Right cardiac atrium (tissue), 5 donors: ENCODE measurements around the gene KRTAP12-3. TPM values are rescaled to one million over a fixed set of nuclear protein-coding genes. Genes with fewer than 3 reads are reported as not detected.
"Not testable (repeated sequence)": the region's sequence is repeated elsewhere in the genome, so short reads cannot be mapped to it uniquely, and the experiment has no call there.

Source experiments
- ATAC-seq, 2 donors: fragments of 200-7000 bp; cut with Tn5 transposase; one replicate each; pipeline versions ENCODE4 v1.8.0 to v1.9.1; 2020; ENCODE audit warnings: moderate library complexity in 2 of 2, mild to moderate bottlenecking in 1 of 2
- DNase-seq, 3 donors: peaks; one replicate each; pipeline ENCODE4 v3.0.0-alpha.2; 2020
- H3K27ac ChIP-seq: one replicate; pipeline ENCODE4 v1.5.1; 2013; ENCODE audit warnings: mild to moderate bottlenecking, low read length, control low read depth, moderate library complexity
- H3K27me3 ChIP-seq: one replicate; pipeline ENCODE4 v1.6.1; 2013; ENCODE audit not compliant: control insufficient read depth, insufficient read depth
- H3K4me1 ChIP-seq: one replicate; pipeline ENCODE4 v1.6.1; 2013; ENCODE audit warnings: low read length; ENCODE audit not compliant: control insufficient read depth, insufficient read depth
- H3K4me3 ChIP-seq: one replicate; pipeline ENCODE4 v1.5.1; 2013; ENCODE audit warnings: low read length, control low read depth
- H3K9me3 ChIP-seq: one replicate; pipeline ENCODE4 v1.6.1; 2013; ENCODE audit warnings: low read length; ENCODE audit not compliant: control insufficient read depth
- WGBS: extraction: QIAGEN DNeasy Blood & Tissue Kit; methylation state at CpG from one replicate; pipeline ENCODE4 v1.1.7; 2013; 5-methylcytosine and 5-hydroxymethylcytosine counted together
- intact Hi-C, 4 donors: fragments of 100-400 bp; cut with DNase I; formaldehyde crosslinking; loops; one replicate each; pipeline versions ENCODE4 v1.11.0 to v1.14.0; 2022 to 2023
- polyA plus RNA-seq: library from polyadenylated mRNA; stranded (reverse); fragments of 200-250 nt; gene quantifications from one replicate; pipeline ENCODE4 v1.2.3, GENCODE V29; 2013
- total RNA-seq, 4 donors: library from RNA; stranded (reverse); fragmentation: NEBNext Ultra II Directional; extraction: Animal tissue kit (Norgen Biotek cat#: 25700); gene quantifications; one replicate each; pipeline ENCODE4 v1.2.1, GENCODE V29; 2021
- donor health status: healthy with polysubstance abuse.
- donor health status: DM: no; HTN: yes; CAD: no.
- donor health status: DM: no; HTN: no; CAD: no.
- donor health status: DM: no; HTN: yes; CAD: no; lungs with severe emphysema.
- donor health status: DM: yes; HTN: yes; CAD: no.

Gene KRTAP12-3
- total and polyA plus RNA-seq, 5 donors, result not detected

- H3K27ac ChIP-seq, result no peak overlapping the region
- WGBS, result 61% methylated on average over 14 of the region's 14 CpGs
These were observed 13.9 kb upstream of the KRTAP12-3 start for GRCh38 chr21:44643741-44644310.

GRCh38 chr21:44644878-44645277 lies 12.9 kb upstream of the KRTAP12-3 start:
- no peak overlapping the region for H3K4me3 ChIP-seq
- no peaks in the 10 kb centered on the region for H3K4me1 ChIP-seq
- no peak overlapping the region for H3K27ac ChIP-seq
- intact Hi-C loops, result no loop called here
- 46% methylated on average over 2 of the region's 2 CpGs for WGBS
- ATAC-seq (no peak), DNase-seq (no peak)
- no peaks in the 10 kb centered on the region for H3K27me3 ChIP-seq
- peaks cover 4% of the 10 kb centered on the region for H3K9me3 ChIP-seq

More at GRCh38 chr21:44643741-44644310, 13.9 kb upstream of the KRTAP12-3 start:
- H3K4me3 ChIP-seq, result no peak overlapping the region
- no peaks in the 10 kb centered on the region for H3K27me3 ChIP-seq
- intact Hi-C loops, result no loop called here
- H3K9me3 ChIP-seq, result peaks cover 4% of the 10 kb centered on the region
- no peaks in the 10 kb centered on the region for H3K4me1 ChIP-seq
- ATAC-seq, result no peak
- no peak for DNase-seq

GRCh38 chr21:44646366-44647221 lies 11.1 kb upstream of the KRTAP12-3 start, which contains the start of gene KRTAP10-11:
Gene KRTAP10-11, plus strand, starts transcription at chr21:44646414. Its CDS starts 45 bp downstream, at chr21:44646459.
- intact Hi-C loops, ATAC-seq, H3K9me3 ChIP-seq, H3K4me1 ChIP-seq, H3K27me3 ChIP-seq, H3K4me3 ChIP-seq, H3K27ac ChIP-seq, DNase-seq: not testable (repeated sequence)
- 74% methylated on average over 21 of the region's 21 CpGs for WGBS

- DNase-seq (no peak), ATAC-seq (no peak)
- no peaks in the 10 kb centered on the region for H3K9me3 ChIP-seq
- no peaks in the 10 kb centered on the region for H3K4me1 ChIP-seq
- intact Hi-C loops, result no loop called here
- 68% methylated on average over 8 of the region's 8 CpGs for WGBS
- no peak overlapping the region for H3K27ac ChIP-seq
- H3K27me3 ChIP-seq, result no peaks in the 10 kb centered on the region
- no peak overlapping the region for H3K4me3 ChIP-seq
These were observed 10.5 kb upstream of the KRTAP12-3 start for GRCh38 chr21:44647222-44647552.

GRCh38 chr21:44648557-44649311 lies 9.0 kb upstream of the KRTAP12-3 start:
- Histone ChIP-seq H3K9me3 (no peaks in the 10 kb centered on the region), H3K4me3 (no peak overlapping the region), H3K4me1 (no peaks in the 10 kb centered on the region), H3K27ac (no peak overlapping the region), H3K27me3 (no peaks in the 10 kb centered on the region)
- DNase-seq (no peak), ATAC-seq (no peak)
- intact Hi-C loops, result no loop called here
- WGBS, result 76% methylated on average over 33 of the region's 33 CpGs

- ATAC-seq, result no peak
- DNase-seq, result no peak
- WGBS, result 81% methylated on average over 18 of the region's 18 CpGs
- Histone ChIP-seq H3K4me1 (no peaks in the 10 kb centered on the region), H3K4me3 (no peak overlapping the region), H3K9me3 (no peaks in the 10 kb centered on the region), H3K27ac (no peak overlapping the region), H3K27me3 (no peaks in the 10 kb centered on the region)
- intact Hi-C loops, result no loop called here
These were observed 8.1 kb upstream of the KRTAP12-3 start for GRCh38 chr21:44649521-44650100.

- no peaks in the 10 kb centered on the region for H3K4me1 ChIP-seq
- H3K9me3 ChIP-seq, result no peaks in the 10 kb centered on the region
- no peak for ATAC-seq
- 90% methylated on average over 20 of the region's 20 CpGs for WGBS
- H3K27me3 ChIP-seq, result no peaks in the 10 kb centered on the region
- no peak overlapping the region for H3K27ac ChIP-seq
- DNase-seq, result no peak
- intact Hi-C loops, result no loop called here
- no peak overlapping the region for H3K4me3 ChIP-seq
These were observed 7.3 kb upstream of the KRTAP12-3 start for GRCh38 chr21:44650265-44650972.

- Histone ChIP-seq H3K27ac (no peak overlapping the region), H3K4me1 (no peaks in the 10 kb centered on the region), H3K4me3 (no peak overlapping the region), H3K27me3 (no peaks in the 10 kb centered on the region), H3K9me3 (no peaks in the 10 kb centered on the region)
- intact Hi-C loops, result no loop called here
- DNase-seq, result no peak
- 83% methylated on average over 12 of the region's 12 CpGs for WGBS
- ATAC-seq, result no peak
These were observed 6.6 kb upstream of the KRTAP12-3 start for GRCh38 chr21:44650973-44651675.

GRCh38 chr21:44653123-44653522 lies 4.6 kb upstream of the KRTAP12-3 start:
- no peak for ATAC-seq
- H3K27ac ChIP-seq, result no peak overlapping the region
- no peaks in the 10 kb centered on the region for H3K9me3 ChIP-seq
- no peak overlapping the region for H3K4me3 ChIP-seq
- H3K4me1 ChIP-seq, result no peaks in the 10 kb centered on the region
- no peak for DNase-seq
- 62% methylated on average over 14 of the region's 14 CpGs for WGBS
- H3K27me3 ChIP-seq, result no peaks in the 10 kb centered on the region
- intact Hi-C loops, result no loop called here
